ENCODE data around the gene MYO18B.

The MYO18B gene

GRCh38 chr22:25882360-25882759 is 140.4 kb downstream of the MYO18B start:
- Histone ChIP-seq H4K20me1 (ENCODE audit: low read depth, low read length) (no peaks in the 10 kb centered on the region), H3K4me3 (ENCODE audit: insufficient read depth, low read length, poor library complexity, severe bottlenecking) (no peak overlapping the region), H3K27ac (ENCODE audit: low read depth, low read length) (no peak overlapping the region), H3F3A (ENCODE audit: insufficient read depth) (no peaks in the 10 kb centered on the region), H3K4me2 (ENCODE audit: low read depth, low read length, poor library complexity, severe bottlenecking) (no peak overlapping the region), H3K9ac (ENCODE audit: low read length) (no peak overlapping the region), H2AFZ (ENCODE audit: low read depth, low read length, severe bottlenecking) (no peak overlapping the region), H3K9me3 (ENCODE audit: insufficient read depth, low read length) (no peaks in the 10 kb centered on the region), H3K9me2 (replicated peaks; ENCODE audit: insufficient read depth, low read length) (no peaks in the 10 kb centered on the region), H3K79me2 (ENCODE audit: insufficient read depth, low read length) (no peaks in the 10 kb centered on the region), H3K36me3 (ENCODE audit: low read length) (no peaks in the 10 kb centered on the region), H3K27me3 (ENCODE audit: low read length) (no peaks in the 10 kb centered on the region)
- TF ChIP-seq EZH2phosphoT487 (conservative IDR thresholded peaks at IDR 0.05; ENCODE audit: low read length) (no peak), CTCF (IDR thresholded peaks at IDR 0.05; ENCODE audit: insufficient read depth, low read length, poor library complexity, severe bottlenecking) (no peak)

GRCh38 chr22:25883482-25884033 is 141.6 kb downstream of the MYO18B start:
- Histone ChIP-seq H3K36me3 (ENCODE audit: low read length) (no peaks in the 10 kb centered on the region), H3K79me2 (ENCODE audit: insufficient read depth, low read length) (no peaks in the 10 kb centered on the region), H3K27me3 (ENCODE audit: low read length) (no peaks in the 10 kb centered on the region), H3K4me3 (ENCODE audit: insufficient read depth, low read length, poor library complexity, severe bottlenecking) (no peak overlapping the region), H3K9me2 (replicated peaks; ENCODE audit: insufficient read depth, low read length) (no peaks in the 10 kb centered on the region), H3K27ac (ENCODE audit: low read depth, low read length) (no peak overlapping the region), H3K9me3 (ENCODE audit: insufficient read depth, low read length) (no peaks in the 10 kb centered on the region), H3K4me2 (ENCODE audit: low read depth, low read length, poor library complexity, severe bottlenecking) (no peak overlapping the region), H4K20me1 (ENCODE audit: low read depth, low read length) (no peaks in the 10 kb centered on the region), H2AFZ (ENCODE audit: low read depth, low read length, severe bottlenecking) (no peak overlapping the region), H3K9ac (ENCODE audit: low read length) (no peak overlapping the region), H3F3A (ENCODE audit: insufficient read depth) (no peaks in the 10 kb centered on the region)
- TF ChIP-seq EZH2phosphoT487 (conservative IDR thresholded peaks at IDR 0.05; ENCODE audit: low read length) = no peak
- no peak for TF ChIP-seq CTCF (IDR thresholded peaks at IDR 0.05; ENCODE audit: insufficient read depth, low read length, poor library complexity, severe bottlenecking)

GRCh38 chr22:25884121-25884520 is 142.1 kb downstream of the MYO18B start:
- Histone ChIP-seq H4K20me1 (ENCODE audit: low read depth, low read length) (no peaks in the 10 kb centered on the region), H3K36me3 (ENCODE audit: low read length) (no peaks in the 10 kb centered on the region), H3K4me3 (ENCODE audit: insufficient read depth, low read length, poor library complexity, severe bottlenecking) (no peak overlapping the region), H3K27ac (ENCODE audit: low read depth, low read length) (no peak overlapping the region), H3K9me3 (ENCODE audit: insufficient read depth, low read length) (no peaks in the 10 kb centered on the region), H3F3A (ENCODE audit: insufficient read depth) (no peaks in the 10 kb centered on the region), H3K9me2 (replicated peaks; ENCODE audit: insufficient read depth, low read length) (no peaks in the 10 kb centered on the region), H3K79me2 (ENCODE audit: insufficient read depth, low read length) (no peaks in the 10 kb centered on the region), H2AFZ (ENCODE audit: low read depth, low read length, severe bottlenecking) (no peak overlapping the region), H3K9ac (ENCODE audit: low read length) (no peak overlapping the region), H3K4me2 (ENCODE audit: low read depth, low read length, poor library complexity, severe bottlenecking) (no peak overlapping the region), H3K27me3 (ENCODE audit: low read length) (no peaks in the 10 kb centered on the region)
- TF ChIP-seq CTCF (IDR thresholded peaks at IDR 0.05; ENCODE audit: insufficient read depth, low read length, poor library complexity, severe bottlenecking) = no peak
- TF ChIP-seq EZH2phosphoT487 (conservative IDR thresholded peaks at IDR 0.05; ENCODE audit: low read length) = no peak

All from SU-DHL-6 (cell line).